T-helper 9 cell (primary cell): Measurements from ENCODE around the gene CCDC89.

Experiments used
- DNase-seq: peaks from one replicate; pipeline ENCODE4 v3.0.0-alpha.2; 2020
- total RNA-seq, 2 donors: gene quantifications; one replicate each; lab custom pipeline; 2026; lab: John Stamatoyannopoulos, UW

The CCDC89 gene
- 0 to 0.28 reads per million in 2 donors for total RNA-seq

DNA sequence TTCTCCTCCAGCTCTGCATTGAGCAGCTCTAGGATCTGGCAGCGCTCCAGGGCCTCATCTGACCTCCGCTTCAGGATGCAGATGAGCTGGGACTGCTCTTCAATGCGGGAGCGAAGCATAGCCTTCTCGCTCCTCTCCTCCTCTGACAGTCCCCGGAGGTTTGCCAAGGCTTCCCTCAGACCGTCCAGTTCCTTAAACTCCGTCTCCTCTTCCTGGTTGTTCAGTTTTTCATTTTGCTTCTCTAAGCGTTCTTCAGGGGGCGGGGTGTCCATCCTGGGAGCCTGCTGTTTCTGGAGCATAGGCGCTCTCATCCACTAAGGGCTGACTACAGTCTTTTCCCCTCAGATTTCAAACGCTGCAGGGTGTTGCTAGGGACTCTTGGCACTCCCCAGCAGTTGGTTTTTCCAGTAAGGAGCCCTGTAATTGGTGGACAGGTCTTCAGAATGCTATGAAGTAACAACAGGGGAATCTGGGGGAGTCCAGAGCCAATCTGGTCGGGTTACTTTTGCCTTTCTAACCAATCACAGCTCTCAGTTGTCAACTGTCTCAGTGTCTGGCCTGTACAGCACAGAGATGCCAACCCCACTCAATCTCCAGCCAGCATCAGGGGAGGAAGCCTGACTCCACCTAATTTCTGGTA lies at the start of gene CCDC89:
CCDC89 (minus strand) TSS at position 376 of the 640 bp plus-strand sequence; CDS start at position 311, 65 bp downstream.
- DNase-seq = no peak

DNA sequence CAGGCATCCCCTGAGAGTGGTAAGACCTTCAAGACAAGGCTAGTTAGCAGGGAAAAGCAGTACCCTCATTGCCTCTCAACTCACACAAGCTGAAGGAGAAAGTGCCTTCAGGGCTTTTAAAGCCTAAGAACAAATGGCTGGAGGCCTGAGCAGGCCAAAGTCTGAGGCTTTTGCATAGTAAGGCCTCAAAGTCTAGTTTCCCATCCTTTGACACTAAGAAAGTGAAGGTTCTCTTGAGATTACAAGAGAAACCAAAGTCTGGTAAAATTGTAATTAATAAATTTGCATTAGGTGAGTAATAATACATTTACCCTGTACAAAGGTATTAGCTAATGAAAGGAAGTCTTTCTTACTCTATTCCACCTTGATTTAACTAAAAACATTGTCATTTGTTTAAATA lies 47.0 kb upstream of the CCDC89 start:
- DNase-seq = no peak

DNA sequence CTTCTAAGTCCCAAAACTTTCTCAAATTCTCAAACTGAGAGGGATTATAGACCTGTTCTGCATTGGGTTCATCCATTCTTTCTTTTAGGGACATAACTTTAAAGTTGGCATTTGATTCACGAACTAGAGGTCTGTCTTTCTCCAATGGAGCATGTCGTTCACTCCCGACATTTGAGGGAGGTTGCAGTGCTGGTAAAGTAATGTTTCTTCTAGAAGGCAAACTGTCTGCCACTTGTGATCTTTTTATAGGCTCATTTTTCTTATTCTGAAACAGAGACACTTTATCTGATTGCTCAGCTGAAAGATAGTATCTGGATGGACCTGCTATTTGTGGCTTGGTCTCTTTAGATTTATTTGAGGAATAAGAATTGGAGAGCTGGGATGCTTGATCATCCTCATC lies 40.4 kb upstream of the CCDC89 start:
- DNase-seq = no peak

DNA sequence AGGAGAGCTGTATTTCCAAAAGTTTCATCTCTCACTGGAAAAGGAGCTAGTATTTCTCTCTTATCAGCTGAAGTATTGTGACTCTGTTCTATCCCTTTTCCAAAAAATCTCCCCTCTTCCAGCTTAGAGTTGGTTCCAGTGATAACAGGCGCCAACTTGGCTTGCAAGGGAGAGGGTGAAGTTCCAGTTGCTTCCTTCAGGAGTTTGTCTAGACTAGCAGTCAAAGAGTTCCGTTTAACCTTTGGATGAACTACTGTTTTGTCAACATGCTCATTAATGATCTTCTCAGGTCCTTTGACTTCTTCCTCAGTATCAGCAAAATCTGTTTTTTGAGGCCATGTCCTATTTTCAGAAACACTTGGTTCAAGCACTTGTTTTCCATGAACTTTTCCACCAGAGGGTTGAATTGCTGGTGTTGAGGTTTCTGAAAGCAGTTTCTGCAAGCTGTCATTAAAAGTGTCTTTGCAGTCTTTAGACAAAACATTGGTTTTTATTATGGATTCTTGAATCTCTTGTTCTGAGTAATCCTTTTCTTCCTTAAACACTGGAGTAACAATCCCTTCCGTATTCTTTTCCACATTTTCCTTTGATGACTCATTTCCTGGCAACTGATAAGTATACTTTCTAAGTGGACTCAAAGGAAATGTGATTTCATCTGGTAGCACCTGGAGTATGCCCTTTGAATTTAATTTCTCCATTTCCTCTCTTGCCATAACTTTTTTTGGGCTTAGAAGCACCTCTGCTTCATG lies 39.7 kb upstream of the CCDC89 start:
- DNase-seq = no peak

DNA sequence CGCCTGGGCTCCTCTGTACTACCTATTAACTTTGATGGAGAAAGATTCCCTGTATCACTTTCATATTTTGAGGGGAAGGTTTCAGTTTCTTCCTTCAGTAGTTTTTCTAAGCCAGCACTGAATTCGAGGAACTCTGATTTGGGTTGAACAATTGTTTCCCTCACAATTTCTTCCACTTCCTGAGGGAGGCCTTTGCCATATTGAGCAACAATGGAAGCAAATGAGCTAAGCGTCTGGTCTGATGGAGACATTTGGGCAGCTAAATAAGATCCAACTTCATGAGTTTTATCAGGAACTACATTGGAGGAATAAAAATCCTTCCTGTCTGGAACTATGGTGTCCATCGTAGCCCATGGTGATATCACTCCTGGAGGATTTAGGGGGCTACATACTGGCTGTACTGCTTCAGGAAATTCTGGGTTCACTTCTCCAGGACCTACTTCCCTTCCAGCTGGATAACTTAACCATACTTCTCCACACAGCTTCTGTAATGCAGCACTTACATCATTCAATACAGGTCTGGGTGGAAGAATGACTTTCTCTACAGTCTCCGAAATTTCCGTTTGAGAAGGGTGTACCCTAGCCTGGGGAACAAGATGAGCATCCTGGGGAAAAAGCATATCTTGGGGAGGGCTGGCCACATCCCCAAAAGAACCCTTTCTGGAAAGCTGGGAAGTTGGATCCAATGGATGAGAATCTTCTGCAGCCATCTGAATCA lies 38.9 kb upstream of the CCDC89 start:
- no peak for DNase-seq

DNA sequence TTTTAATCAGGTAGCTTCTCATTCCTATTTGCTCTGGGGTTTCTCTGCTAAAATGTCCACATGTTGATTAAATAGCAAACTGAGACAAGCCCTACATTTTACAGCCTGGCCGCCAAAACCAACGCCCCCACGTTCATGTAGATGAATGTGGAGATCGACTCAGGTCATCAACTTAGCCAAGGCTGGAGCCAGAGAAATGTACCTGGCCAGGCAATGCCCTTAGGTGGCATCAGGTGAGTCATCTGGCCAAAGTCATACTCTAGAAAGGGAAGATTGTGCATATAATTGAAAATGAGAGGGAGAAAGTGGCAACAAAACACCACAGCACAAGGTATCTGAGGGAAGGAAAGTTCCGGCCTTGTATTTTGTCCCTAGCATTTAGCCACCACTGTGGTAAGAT lies 37.1 kb upstream of the CCDC89 start:
- no peak for DNase-seq

GRCh38 chr11:85721191-85721590 lies 35.2 kb upstream of the CCDC89 start:
- DNase-seq = no peak

DNA sequence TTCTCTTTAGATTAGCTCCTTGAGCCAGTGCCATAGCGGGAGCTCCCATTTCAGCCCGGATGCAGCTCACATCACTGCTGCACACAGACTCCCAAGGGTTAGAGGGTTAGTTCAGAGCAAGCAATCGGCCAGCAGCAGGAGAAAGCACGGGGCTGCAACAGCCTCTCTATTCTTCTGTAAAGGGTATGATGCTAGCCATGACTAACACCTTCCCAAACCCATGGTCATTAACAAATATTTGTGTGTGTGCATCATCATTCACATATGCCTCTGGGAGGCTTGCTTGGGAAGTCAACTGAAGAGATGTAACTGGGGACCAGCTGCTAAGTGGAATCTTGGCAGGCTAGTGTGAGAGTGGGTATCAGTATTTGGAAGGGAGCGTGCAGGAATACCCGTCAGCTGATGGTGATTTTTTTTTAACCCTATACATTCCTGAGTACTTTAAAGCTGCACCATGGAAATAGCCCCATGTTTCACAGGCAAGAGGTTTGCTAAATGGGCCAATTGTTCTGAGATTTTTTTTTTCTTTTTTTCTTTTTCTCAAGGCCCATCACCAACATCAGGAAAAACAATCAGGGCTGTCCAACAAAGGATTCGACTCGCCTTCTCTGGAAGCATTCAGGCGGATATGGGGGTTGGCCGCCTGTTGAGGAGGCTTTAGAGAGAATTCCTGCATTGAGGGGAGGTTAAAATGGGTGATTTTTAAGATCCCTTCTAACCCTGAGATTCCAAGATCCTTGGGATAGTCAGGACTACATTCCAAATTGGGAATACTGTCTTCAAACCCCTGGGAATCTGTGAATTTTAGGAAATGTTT lies 33.2 kb upstream of the CCDC89 start:
- DNase-seq = no peak

DNA sequence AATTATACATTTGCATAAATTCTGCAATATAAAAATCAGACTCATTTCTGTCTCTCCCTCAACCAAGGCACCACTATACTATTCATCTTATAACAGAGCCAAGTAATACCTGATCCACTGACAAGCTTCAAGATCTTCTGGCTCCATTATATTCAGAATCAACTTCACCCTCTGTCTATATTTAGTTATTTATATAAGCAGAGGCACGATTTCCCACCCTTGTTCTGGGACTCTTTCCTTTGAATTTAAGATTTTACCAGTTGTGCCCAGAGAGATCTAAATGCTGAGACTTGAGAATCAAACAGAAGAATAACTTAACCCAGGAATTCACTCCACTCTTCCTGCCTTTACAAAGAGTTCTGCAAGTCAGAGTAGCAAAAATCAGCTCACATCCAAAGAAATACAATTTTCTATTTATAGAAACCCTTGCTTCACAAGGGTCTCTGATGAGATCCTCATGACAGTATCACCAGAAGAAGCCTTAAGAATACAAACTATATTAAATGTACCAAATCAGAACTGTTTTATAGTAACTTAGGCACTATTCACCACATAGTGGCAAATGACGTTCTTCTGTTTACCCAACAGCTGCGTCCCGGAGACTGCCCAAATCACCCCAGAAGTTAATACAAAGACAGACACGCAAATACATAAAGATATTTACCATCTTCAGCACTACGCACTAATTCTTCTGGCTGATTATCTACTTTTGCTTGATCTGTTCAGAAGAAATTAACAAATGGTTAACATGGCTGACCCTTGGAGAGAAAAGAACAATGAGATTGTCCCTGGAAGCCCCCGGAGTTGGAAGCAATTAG lies 32.3 kb upstream of the CCDC89 start:
- no peak for DNase-seq

DNA sequence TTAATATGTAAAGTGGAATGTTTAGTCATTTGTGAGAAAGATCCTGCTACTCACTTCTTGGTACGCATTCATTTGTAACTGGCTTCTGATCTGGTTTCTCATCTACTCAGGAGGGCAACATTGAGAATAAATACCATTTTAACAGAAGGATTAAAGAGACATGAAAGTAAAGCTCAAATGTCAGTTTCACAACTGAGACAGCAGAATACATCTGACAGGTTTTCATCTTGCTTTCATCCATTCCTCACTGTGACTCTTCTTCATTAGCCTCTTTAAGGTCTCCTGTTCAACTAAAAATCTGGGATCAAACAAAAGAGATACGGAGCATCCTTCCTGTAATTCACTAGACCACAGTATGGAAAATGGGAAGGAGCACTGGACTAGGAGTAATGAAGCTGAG lies 31.4 kb upstream of the CCDC89 start:
- no peak for DNase-seq

DNA sequence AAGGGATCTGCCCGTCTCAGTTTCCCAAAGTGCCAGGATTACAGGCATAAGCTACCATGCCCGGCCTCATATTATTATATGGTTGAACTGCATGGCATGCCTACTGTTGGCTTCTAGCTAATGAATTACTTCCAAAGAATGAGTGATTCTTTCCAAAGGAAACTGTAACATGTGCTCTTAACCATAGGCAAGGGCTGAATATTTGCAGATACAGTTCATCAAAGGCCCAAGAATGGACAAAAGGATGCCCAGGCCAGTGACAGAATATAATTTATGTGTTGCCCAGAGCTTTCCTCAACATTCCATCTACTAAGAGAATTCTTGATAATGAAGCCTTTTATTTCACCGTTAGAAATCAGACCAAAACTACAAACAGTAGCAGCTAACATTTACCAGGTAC lies 27.0 kb upstream of the CCDC89 start:
- DNase-seq = no peak

DNA sequence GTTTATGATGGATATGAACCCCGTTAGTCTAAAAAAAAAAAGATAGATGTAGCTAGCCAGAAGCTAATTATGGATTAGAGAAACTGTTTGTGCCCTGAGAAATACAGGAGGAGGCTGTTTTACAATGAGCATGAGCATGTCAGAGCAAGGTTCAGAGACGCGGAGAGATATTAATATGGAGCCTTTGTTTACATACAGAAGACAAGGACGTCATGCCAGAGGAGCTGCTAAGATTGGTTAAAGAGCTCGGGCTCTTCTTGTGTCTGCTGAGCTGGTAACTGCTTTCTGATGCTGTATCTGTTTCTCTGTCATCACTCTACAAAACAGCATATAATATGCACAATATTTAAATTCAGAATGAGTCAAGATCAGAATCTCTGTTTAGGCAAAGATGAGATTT lies 24.9 kb upstream of the CCDC89 start:
- no peak for DNase-seq

GRCh38 chr11:85709941-85710702 lies 24.1 kb upstream of the CCDC89 start:
- no peak for DNase-seq

GRCh38 chr11:85705800-85706199 lies 19.8 kb upstream of the CCDC89 start:
- no peak for DNase-seq

GRCh38 chr11:85704967-85705366 lies 19.0 kb upstream of the CCDC89 start:
- DNase-seq = no peak

GRCh38 chr11:85699957-85700741 lies 14.2 kb upstream of the CCDC89 start:
- DNase-seq = no peak

DNA sequence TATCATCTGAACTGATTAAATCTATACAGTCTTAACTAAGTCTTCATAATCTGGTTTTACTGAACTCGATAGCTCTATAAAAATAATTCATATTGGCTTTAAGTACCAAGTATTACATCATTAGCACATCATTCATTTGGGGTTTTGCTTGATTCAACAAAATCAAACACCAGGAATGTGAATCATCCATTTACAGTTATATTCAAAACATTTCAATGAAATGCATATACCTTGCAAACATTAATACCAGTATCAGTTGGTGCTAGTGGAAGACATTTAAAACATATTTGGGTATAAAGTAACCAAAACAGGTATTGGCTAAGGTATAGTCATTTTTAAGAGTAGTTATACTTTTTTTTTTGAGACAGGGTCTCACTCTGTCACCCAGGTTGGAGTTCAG lies 12.2 kb upstream of the CCDC89 start:
- no peak for DNase-seq

GRCh38 chr11:85697747-85698146 lies 11.8 kb upstream of the CCDC89 start:
- DNase-seq = no peak

- DNase-seq = no peak
Observed at GRCh38 chr11:85695546-85695945, 9.6 kb upstream of the CCDC89 start.

DNA sequence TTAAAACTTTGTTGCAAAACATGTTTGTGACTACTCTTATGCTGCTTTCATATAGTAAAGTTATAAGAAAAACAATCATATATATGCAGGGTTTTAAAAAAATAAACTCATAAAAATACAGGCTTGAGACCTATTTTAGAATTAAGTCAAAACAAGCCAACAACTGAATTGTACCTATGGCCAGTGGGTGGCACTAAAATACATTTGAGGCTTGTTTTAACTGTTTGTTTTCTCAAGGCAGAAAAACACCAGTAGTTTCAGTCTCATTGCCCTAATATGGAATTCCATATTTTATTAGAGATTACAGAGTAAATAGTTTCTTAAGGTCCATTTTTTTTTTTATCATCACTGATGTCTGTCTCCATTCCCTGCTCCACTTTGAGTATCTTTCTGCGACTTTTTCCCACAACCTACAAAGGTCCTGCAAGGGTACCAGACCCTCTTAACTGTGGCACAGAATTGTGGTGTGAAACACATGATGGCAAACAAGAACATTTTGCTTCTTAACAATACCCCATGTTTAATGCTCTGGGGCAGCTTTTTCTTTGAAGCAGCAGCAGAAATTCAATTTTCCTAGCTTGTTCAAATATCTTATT lies 8.5 kb upstream of the CCDC89 start:
- DNase-seq = no peak
